NCI-H2081 (cell line): Measurements from ENCODE around the gene SLC18A2.

Experiments used
- DNase-seq, 2 experiments: peaks; one replicate each; lab custom pipeline; 2025; lab: John Stamatoyannopoulos, UW

SLC18A2 gene

DNA sequence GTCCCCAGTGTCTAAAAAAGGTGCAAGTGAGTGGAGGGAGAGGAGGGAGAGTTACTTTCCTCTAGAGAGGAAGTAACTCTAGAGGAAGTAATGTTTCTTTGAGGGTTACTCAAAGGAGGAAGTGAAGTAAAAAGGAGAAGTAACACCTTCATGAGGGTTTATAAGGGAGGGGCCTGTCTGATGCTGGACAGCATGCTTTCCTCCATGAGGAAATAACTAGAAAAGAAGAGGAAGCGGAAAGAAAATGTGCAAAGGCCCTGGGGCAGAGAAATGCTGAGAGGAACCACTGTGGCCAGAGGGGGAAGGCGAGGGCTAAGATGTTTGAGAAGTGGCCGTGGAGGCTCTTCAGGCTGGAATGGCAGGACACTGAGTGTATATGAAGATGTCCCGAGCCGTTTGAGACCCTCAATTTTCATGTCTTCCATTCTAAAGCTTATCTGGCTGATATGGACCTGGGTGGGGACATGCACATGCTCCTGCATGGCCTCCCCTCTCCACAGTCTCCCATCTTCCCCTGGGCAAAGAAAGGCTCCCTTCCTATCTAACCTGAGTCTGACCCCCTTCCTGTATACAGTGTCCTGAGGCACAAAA is 3.4 kb upstream of the SLC18A2 start:
- DNase-seq: no peak

DNA sequence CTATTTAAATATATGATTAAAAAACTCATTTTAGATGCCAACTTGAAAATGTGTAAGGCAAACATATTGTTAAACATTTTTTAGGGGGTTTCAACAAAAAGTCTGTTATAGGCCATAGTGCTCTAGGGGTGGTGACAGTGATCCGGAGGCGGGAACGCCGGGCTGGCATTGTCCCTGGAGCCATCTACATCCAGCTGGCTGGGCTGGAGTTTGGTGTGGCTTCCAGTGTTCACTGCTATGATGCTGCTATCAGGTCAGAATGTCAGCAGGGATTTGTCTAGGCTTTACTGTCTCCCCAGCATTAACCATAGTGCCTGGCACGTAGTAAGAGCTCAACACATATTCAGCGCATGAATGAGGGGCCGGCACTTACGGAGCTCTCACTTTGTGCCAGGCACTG is 1.9 kb upstream of the SLC18A2 start:
- DNase-seq: no peak

DNA sequence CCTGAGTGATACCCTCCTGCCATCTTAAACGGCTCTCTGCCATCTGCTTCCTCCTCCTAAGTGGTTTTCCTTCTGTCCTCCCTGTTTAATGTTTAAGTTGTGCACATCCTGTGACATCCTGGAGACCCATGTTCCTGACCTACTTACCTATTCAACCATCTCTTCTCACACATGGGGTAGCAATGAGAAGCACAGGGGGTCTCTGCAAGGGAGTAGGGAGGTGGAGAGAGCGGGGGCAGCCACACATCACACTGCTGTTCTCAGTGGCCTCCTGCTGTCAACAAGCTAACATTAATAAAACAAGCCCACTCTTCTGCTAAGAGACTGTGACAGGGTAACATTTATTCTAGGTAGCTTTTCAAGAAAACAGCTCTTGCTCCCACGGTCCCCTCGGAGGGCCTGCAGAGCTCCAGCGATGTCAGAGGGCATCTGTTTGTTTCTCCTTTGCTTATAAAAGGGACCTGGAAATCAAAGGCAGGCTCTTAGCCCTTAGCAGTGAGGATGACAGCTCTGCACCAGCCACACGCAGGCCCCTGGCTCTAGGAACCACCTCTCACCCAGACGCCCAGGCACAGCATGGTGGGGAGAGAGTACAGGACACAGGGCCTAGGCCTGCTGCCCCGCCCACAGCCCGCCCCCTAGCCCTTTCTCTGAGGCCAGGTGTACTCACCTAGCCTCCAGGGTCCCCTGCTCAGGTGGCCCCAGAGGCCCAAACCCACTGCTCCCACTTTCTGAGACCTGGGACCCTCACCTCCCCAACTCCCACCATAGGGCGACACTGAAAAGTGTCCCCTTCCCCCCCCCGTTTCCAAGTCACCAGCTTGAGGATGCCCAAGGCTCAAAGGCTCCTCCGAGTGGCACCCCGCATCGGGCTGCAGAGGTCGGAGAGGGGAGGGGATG is 943 bp upstream of the SLC18A2 start:
- DNase-seq: no peak

DNA sequence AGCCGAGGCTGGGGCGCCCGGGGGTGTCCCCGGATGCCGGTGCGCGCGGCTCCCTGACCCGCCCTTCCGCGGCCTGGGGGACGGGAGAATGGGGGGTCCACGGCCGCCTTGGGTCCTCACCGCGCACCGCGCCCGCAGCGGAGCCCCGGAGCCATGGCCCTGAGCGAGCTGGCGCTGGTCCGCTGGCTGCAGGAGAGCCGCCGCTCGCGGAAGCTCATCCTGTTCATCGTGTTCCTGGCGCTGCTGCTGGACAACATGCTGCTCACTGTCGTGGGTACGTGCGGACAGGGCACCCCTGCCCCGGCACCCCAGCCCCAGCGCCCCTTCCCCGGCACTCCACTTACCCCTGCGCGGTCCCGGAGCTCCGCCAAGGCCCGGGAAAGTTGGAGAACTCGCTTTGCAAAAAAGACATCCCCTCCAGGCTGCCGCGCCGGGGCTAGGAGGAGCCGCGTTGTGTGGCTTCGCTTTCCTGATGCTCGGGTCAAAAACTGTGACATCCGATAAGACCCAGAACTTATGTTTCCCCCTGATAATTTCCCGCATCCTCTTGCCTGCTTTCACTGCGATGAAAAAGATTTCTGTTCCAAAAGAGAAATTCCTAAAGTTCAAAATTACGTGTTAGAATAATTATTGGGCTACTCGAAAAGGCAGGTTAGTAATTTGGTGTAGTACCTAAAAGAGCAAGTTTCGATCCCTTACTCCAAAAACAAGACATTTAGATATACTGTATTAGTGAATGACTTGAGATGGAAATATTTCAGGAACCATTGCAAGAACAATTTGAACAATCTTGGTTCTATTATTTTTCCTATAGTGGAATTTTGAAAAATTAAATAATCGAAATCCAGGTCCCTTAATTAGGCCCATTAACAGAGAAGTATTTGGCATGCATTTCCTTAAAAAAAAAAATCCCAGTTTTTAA is 888 bp downstream of the SLC18A2 start:
- no peak for DNase-seq

DNA sequence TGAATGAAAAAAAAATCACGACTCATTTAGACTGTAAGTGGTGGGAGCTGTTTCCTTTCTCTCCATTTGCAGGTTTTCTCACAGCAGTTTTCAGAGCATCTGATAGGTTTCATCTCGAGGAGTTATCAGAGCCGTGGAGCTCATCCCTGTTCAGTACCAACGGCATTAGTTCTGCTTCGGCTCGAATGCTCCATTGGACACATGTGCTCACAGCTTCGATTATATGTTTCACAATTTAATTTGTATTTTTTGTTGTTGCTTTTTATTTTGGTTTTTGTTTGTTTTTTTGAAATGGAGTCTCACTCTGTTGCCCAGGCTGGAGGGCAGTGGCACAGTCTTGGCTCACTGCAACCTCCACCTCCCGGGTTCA is 1.5 kb downstream of the SLC18A2 start:
- DNase-seq: no peak

DNA sequence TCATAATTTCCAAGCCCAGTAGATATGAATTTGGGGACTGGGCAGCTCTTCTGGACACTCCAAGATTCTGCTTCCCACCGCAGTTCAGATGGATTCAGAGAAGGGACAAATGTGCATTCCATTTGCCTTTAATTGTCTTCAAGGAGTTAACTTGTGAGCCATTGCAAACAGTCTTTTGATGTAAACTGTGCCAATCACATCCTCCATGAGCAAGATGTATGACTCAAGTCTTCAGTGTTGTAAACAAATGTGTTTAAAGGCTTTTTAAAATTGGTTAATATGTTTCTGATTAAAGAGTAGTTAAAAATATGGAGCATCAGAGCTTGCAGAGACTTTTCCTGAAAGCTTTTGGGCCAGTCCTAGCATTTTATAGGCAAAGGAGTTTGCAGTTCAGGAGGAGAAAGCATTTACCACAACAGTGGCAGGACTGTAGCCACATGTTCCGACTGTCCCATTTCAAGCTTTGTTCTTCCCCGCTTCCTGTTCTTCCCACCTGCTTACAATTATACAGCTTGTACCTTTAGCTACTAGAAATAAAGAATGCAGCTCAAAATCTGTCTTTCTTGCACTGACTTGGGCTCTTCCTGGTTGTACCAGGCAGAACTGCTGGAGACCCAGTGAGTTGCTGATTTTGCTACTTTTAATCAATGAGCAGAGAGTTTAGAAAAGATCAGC is 6.2 kb downstream of the SLC18A2 start:
- DNase-seq: no peak

DNA sequence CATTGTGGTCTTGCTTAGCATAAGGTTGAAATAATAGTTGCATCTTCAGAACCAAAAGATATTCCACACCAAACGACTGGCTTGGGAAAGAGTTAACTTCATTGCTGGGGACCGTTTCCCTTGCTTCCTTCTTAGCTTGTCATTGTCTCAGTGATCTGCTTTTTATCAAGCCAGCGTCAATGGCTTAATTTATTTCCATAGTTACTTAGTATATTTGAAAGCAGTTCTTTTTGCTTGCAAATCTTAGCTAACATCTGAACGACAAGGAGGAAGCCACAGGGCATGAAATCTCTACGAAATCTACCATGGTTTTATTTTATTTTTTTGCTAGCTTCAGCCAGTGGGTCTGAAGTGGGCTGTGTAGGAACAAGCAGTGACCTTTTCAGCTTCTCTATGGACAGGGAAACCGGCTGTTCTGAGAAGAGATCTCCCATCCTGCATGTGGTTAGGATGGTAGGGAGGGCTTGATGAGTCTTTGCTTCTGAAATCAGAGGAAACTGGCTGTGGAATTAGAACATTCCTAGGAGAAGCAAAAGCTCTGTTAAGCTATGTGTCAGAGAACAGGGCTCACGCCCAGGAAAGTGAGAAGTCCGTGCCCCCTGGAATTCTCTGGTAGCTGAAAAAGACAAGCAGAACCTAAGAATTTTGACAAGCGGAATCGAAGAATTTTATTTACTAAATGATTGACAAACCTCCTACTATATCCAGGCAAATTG is 8.0 kb downstream of the SLC18A2 start:
- no peak for DNase-seq

DNA sequence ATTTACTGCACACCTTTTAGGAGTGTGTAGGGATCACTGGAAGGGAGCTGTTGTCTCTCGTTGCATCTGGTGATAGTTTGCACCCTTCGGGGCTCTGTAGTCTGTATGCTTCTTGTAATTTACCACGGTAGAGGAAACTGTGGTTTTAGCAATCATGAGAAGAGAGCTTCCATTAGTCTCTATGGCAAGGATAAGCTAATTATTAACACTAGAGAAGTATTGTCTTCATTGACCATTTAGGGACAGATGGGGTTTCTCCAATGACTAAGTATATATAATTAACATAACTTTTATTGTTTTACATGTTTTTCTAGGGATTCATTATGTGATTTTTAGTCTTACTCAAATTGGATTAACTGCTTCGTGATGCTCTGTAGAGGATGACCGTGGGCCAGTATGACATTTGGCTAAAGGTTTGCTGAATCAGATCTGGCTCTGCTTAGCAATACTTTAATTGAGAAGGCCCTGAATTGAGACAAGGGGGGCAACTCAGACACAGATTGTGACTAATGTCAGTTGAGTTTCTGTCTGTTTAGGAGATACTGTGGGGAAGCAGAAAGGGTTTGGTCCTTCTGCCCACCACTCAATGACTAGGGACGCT is 8.7 kb downstream of the SLC18A2 start:
- DNase-seq: no peak

DNA sequence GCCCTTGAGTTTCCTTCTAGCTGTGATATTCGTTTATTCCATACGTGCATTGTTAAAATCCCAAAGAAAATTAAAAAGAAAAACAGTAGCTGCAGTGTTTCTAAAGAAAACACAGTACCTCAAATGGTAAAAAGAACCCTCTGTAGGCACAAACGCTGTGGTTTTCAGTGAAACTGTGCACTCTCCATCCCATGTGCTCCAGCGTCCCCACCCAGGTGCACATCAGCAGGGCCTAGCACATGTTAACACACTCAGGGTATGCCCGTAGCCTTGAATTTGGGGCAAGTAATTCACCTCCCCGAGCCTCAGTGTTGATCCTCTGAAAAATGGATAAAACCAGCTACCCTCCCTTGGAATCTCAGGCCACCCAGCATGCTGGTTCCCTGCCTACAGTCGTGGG is 9.5 kb downstream of the SLC18A2 start:
- DNase-seq: no peak

DNA sequence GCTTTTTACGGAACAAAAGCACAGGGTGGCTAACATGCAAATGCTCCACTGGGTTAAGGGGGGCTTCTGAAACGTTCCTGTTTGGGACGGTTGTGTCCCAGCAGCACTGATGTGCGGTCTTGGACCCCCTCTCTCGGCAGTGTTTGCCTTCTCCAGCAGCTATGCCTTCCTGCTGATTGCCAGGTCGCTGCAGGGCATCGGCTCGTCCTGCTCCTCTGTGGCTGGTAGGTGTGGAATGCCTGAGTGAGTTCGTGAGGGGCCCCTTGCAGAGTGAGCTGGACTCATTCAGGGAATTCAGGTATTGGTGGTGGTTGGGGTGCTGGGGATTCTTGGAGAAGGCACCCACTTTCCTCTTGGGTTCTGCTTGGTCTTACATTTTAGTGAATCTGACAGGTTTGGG is 13.0 kb downstream of the SLC18A2 start:
- DNase-seq: no peak

DNA sequence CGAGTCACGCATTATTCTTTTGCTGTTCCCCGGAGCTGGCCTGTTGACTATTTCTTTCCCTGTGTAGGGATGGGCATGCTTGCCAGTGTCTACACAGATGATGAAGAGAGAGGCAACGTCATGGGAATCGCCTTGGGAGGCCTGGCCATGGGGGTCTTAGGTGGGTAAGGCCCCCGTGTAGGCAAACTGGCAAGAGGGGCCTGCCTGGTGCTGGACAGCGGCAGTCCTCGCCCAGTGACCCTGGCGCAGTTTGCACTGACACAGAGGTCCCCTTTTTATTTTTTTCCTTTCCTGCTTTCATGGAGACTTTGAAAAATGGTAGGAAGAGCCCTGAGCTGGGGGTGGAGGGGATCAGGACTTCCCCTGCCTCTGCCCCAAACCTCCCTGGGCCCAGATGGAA is 13.4 kb downstream of the SLC18A2 start:
- DNase-seq: no peak

DNA sequence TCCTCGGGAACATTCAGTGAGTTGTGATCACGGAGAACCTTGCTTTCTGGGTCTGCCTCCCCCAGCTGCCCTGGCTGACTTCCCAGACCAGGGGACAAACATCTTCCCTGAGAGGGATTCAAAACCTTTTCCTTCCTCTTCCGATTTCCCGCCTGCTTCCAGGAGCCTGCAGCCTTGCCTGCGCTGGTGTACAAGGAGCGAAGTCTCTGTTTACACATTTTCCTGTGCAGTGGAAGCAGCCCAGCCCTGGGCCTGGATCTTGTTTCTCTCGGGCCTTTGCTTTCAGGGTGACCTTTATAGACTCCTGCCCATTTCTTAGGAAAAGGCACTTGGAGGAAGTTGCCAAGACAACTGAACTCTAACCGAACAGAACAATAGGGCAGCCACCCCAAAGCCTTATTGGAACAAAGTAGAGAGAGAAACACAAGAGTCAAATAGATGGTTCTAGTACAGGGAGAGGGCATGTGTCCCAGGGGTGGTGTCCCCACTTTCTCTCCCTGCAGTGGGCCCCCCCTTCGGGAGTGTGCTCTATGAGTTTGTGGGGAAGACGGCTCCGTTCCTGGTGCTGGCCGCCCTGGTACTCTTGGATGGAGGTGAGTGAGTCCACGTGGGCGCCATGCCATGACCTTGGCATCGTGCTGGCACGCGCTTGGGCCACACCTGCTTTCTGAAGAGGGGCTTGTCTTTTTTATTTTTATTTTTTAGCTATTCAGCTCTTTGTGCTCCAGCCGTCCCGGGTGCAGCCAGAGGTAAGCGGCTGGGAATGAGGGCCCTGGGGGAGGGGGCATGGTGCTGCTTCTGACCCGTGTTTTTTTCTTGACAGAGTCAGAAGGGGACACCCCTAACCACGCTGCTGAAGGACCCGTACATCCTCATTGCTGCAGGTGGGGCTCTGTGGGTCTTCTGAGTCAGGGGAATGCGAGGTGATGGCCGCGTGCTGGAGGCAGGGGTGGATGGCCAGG is 14.1 kb downstream of the SLC18A2 start:
- no peak for DNase-seq

DNA sequence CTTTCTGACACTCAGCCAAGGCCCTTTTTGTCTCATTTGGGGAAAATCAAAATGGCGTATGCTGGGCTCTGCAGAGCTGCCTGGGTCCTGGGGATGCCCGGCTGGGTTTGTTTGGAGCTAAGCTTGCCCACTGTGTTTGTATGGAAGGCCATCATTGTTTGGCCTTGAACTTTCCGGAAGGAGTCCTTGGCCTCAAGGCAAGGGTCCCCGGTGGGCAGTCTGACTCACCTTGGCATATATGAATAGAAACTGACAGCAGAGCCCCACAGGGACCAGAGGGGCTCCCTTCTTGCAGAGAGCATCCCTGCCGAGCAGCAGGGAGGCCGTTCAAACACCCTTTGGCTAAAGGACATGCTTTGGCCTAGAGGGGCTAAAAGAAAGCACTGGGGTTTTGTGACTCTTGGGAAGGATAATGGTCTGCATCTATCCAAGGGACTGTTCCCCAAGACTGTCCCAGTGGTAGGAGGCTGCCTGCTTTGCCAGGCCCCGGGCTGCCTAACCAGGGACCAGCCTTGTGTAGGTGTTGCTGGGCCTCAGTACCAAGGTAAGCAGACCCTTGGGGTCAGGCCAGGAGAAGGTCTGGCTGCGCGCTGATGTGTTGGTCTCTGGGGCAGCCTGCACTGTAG is 15.0 kb downstream of the SLC18A2 start:
- no peak for DNase-seq

DNA sequence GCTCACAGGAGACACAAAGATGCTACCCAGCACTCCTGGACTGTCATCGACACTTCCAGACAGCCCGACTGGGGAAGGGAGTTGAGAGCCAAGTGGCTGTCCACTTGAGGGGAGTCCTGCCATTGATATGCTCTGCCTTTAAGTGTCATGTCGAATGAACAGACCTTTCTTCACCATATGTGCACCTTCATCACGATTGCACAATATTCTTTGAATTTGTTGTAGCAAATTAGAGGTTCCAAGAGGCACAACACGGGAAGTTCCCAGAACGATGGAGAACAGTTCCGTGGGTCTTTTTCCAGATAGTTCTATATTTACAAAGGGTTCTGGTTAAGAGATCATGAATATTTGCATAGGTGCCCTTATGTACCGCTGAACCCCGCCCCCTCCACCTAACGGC is 16.0 kb downstream of the SLC18A2 start:
- DNase-seq: no peak

DNA sequence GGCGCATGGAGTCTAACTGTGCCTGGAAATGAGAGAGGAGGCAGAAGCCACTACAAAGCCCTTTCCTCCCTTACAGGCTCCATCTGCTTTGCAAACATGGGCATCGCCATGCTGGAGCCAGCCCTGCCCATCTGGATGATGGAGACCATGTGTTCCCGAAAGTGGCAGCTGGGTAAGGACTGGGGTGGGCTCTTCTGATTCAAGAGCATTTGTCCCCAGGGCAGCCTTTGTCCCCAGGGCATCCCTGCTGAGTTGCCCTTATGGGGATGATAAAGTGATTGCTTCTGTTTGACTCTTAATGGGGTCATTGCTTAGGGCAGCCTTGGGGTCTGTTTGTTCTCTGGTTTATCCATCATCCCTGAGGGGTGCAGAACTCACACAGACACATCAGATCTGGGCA is 16.8 kb downstream of the SLC18A2 start:
- no peak for DNase-seq

DNA sequence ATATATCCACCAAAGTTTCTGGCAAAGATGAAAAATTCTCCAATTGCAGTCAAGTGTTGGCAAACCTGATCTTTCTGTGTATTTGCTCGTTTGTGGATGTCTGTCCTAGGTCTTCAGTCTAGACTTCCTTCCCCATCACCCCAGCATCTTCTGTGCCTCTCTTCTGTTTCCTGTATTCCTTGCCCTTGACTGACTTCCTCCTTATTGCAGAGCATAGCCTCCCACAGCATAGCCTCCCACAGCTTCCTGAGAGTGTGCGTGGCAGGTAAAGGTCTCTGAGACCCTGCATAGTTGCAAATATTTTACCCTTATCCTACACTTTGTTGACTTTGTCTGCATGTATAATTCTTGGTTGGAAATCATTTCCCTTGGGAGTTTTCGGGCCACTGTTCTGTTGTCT is 18.4 kb downstream of the SLC18A2 start:
- DNase-seq: no peak

DNA sequence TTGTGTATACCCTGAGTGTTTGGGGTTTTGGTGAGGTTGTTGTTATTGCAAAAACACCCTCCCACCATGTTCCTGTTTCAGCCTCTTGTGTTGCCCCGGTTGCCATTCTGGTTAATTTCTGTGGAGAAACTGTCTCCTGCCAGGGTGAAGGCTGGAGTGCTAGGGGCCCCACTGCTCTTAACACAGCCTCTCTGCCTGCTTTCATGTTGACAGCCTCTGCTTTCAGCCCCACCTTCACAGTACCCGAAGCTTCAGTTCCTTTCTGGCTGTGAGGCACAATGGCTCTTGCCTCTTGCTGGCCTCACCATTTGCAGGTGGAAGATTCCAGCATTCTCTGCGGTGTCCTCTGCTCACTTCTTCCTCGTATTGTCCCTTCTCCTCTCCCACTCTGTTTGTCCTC is 19.2 kb downstream of the SLC18A2 start:
- DNase-seq: no peak

DNA sequence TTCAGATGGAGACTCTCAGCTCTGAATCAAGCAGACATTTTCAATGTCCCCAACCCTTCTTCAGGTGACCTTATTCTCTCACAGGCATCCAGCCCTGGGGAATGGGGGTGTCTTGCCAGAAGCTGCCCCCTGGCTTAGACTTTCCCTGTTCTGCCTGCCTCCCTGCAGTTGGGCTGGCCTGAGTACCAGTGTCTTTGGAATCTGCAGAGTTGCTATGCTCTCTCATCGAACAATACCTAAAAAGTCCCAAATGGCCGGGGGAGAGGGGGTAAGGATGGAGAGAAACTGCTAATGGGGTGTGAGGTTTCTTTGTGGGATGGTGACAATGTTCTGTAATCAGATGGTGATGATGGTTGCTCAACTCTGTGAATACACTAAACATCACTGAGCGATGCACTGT is 20.6 kb downstream of the SLC18A2 start:
- no peak for DNase-seq

DNA sequence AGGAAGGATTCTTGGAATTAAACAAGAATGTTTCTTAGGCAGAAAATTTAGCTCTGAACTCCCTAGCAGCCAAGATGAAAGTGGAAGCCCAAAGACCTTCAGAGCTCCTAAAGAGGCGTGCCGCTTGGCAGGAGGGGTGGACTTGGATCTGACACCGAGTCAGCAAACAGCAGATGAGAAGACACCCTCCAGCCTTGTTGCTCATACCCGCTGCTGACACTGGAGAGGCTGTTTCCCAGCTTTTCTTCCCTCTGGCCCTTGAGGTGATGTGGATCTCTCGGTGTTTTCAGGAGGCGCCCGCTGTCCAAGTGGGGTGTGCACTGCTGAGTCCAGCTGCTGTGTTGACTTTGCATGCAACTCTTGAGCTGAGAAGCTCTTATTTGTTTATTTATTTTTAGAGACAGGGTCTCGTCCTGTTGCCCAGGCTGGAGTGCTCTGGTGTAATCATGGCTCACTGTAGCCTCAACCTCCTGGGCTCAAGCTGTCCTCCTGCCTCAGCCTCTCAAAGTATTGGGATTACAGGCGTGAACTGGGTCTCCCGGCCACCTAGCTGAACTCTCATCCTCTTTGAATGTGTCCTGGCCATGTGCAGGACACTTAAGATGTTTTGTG is 21.5 kb downstream of the SLC18A2 start:
- DNase-seq: no peak
